GM19463 (cell line): ENCODE results near the gene P2RX6.
"Not testable (repeated sequence)": the region's sequence is repeated elsewhere in the genome, so short reads cannot be mapped to it uniquely, and the experiment has no call there.

Experiments used
- ATAC-seq: cut with Tn5 transposase; IDR thresholded peaks from one replicate; pipeline ENCODE4 v1.9.1; 2021; ENCODE audit warnings: mild to moderate bottlenecking, moderate library complexity; ENCODE audit not compliant: unreplicated experiment

The P2RX6 gene

DNA sequence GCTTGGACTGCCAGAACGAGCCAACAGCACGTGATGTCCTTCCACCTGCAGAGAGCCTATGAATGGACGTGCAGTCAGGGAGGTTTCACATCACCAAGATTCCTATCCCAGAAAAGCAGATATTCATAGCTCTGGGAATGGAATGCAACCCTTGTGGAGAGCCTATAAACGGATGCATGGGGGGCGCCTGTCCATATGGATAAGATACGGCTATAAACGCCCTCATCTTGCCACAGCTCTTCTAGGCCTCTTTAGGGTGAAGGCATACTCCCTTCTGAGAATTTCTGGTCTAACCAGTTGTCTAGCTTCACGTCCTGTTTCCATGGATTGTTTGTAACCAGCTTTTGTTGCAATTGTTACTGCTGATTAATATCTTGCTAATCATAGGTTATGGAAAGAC is 56.8 kb downstream of the P2RX6 start:
- ATAC-seq: not testable (repeated sequence)

DNA sequence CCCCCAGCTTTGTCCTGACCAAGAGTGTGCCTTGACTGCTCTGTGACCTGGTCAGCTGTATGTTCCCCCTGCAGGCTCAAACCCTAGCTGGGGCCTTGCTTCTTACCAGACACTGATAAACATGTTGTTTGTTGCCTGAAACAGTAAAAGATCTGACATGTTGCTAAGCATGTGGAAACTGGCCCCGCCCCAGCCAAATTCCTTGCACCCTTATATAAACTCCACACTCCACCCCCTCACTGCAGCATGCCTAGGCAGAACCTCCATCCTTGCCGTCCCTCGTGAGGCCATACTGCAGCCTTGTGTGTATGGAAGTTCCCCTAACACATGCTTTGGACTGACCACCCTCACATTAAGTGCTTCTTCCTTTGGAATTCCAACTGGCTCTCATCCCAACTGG is 58.1 kb downstream of the P2RX6 start:
- no peak for ATAC-seq

DNA sequence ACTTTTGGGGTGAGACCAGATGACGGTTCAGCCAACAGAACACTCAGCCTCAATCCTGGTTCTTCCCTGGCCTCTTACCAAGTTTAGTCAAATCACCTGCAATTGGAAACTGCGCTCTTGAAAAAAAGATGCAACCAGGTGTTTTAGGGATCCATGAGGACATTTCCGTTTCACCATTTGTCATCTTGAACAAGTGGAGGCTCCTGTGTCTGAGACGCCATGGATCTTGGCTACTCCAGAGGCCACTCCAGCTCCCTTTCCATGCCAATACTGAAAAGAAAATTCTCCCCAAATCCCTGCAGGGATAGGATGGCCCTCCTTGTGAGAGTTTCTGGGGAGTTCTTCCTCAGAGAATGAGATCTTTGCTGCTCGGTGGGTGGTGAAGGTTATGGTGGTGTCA is 58.5 kb downstream of the P2RX6 start:
- no peak for ATAC-seq

GRCh38 chr22:21074102-21074715 is 59.2 kb downstream of the P2RX6 start:
- ATAC-seq: no peak

DNA sequence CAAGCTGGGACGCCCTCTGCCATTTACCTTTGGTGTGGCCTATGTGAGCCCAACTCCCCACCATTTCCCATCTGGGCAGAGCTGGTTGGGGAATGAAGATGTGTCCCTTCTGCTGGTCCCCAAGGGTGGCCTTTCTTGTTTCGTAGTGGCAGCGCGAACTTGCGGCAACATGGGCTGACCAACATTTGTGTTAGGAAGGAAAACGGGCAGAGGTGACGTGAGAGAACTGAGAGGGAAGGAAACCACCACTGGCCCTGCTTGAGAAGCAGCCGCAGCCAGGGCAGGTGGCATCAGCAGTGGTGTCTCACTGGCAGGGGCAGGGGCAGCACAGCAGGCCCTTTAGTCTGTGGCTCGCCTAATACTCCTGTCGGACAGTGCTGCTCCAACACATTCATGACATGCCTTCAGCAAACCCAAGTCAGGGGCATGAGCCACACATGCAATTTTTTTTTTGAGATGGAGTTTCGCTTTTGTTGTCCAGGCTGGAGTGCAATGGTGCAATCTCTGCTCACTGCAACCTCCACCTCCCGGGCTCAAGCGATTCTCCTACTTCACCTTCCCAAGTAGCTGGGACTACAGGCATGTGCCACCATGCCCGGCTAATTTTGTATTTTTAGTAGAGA is 60.7 kb downstream of the P2RX6 start:
- no peak for ATAC-seq

DNA sequence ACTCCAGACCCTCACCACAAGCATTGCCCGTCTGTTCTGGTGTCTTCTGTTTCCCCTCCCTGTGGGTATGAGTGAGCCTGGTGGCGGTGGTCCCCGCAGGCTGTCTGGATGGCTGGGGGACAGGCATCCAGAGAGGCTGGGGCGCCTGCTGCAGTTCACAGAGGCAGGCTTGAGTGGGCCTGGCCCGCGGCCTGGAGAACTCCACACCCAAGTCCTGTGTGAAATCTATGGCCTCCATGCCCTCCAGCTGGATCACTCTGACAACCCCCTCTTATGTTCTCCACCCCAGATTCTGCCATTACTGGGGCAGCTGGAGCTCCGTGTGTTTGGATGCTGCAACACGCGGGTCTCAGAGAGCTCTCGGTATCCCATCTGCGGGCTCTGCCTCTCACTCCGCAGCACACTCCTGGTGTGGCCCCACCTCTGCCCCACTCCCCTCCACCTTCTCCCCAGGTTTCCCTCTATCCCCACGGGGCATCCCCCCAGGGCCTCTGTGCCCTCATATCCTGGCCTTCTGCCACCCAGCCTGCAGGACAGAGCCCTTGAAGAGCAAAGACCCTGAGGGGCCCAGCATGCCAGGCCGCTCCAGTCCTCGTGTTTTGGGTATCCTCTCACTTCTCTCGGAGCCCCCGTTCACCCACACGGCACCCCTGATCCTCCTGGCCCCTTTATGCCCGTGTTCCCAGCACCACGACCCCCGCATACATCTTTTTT is 62.1 kb downstream of the P2RX6 start:
- no peak for ATAC-seq
